Measurements from ENCODE around the gene RNF10.

- TF ChIP-seq, protein P1, sequence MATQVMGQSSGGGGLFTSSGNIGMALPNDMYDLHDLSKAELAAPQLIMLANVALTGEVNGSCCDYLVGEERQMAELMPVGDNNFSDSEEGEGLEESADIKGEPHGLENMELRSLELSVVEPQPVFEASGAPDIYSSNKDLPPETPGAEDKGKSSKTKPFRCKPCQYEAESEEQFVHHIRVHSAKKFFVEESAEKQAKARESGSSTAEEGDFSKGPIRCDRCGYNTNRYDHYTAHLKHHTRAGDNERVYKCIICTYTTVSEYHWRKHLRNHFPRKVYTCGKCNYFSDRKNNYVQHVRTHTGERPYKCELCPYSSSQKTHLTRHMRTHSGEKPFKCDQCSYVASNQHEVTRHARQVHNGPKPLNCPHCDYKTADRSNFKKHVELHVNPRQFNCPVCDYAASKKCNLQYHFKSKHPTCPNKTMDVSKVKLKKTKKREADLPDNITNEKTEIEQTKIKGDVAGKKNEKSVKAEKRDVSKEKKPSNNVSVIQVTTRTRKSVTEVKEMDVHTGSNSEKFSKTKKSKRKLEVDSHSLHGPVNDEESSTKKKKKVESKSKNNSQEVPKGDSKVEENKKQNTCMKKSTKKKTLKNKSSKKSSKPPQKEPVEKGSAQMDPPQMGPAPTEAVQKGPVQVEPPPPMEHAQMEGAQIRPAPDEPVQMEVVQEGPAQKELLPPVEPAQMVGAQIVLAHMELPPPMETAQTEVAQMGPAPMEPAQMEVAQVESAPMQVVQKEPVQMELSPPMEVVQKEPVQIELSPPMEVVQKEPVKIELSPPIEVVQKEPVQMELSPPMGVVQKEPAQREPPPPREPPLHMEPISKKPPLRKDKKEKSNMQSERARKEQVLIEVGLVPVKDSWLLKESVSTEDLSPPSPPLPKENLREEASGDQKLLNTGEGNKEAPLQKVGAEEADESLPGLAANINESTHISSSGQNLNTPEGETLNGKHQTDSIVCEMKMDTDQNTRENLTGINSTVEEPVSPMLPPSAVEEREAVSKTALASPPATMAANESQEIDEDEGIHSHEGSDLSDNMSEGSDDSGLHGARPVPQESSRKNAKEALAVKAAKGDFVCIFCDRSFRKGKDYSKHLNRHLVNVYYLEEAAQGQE (IDR thresholded peaks at IDR 0.05; ENCODE audit: insufficient read depth in 1 of 2, low read depth in 2 of 2, low read length in 2 of 2): no peak
- TF ChIP-seq POLR2AphosphoS5 (IDR thresholded peaks at IDR 0.05; ENCODE audit: low read depth, low read length) (no peak), TAF1 (IDR thresholded peaks at IDR 0.05; ENCODE audit: borderline replicate concordance, insufficient read depth, low read length) (no peak), SIN3A (IDR thresholded peaks at IDR 0.05; ENCODE audit: borderline replicate concordance, insufficient read depth, low read length) (no peak)
Observed at GRCh38 chr12:120504587-120504986, 29.6 kb upstream of the RNF10 start.
